ENCODE data around the gene MPND. TPM values are rescaled to one million over a fixed set of nuclear protein-coding genes. Genes with fewer than 3 reads are reported as not detected.
A peak's percentile ranks its signal among the peaks of the same experiment; 100 is the strongest.

Gene MPND
- total RNA-seq, 2 experiments from 2014 or later: 21.2 to 28.1 TPM

GRCh38 chr19:4304538-4305256 is 38.7 kb upstream of the MPND start, which contains the start of gene FSD1:
TSS of gene FSD1 (plus strand) at chr19:4304598. CDS start at chr19:4304747, 149 bp downstream.
- no peaks in the 10 kb centered on the region for H3K27me3 Mint-ChIP-seq
- ChIA-PET CTCF (interaction anchor here (2.4 kb wide), 1 partner anchor 9 kb away, joined by 6 read pairs; no protein-coding TSS in a partner anchor), POLR2A (interaction anchor here (0.7 kb wide), 1 partner anchor 213 kb away, joined by 3 read pairs; no protein-coding TSS in a partner anchor)
- H3K27ac Mint-ChIP-seq: peak within 1 kb of the TSS; percentile 82
- peaks cover 41% of the 10 kb centered on the region for H3K4me1 Mint-ChIP-seq
- peak; percentile 76 for DNase-seq
- H3K36me3 Mint-ChIP-seq (ENCODE audit: low read depth): peaks cover 5% of the 10 kb centered on the region
- no peaks in the 10 kb centered on the region for H3K9me3 Mint-ChIP-seq
- peak within 1 kb of the TSS; percentile 68 for H3K4me3 Mint-ChIP-seq

- H3K27ac Mint-ChIP-seq: peak overlapping the region; percentile 19
- CTCF ChIA-PET: interaction anchor here (2.4 kb wide), 1 partner anchor 9 kb away, joined by 6 read pairs; no protein-coding TSS in a partner anchor
- peak overlapping the region; percentile 66 for H3K4me3 Mint-ChIP-seq
- H3K9me3 Mint-ChIP-seq: no peaks in the 10 kb centered on the region
- peaks cover 5% of the 10 kb centered on the region for H3K36me3 Mint-ChIP-seq (ENCODE audit: low read depth)
- POLR2A ChIA-PET: no interaction called here
- no peaks in the 10 kb centered on the region for H3K27me3 Mint-ChIP-seq
- no peak for DNase-seq
- peaks cover 41% of the 10 kb centered on the region for H3K4me1 Mint-ChIP-seq
Measured at GRCh38 chr19:4305257-4305612, 38.1 kb upstream of the MPND start.

- Mint-ChIP-seq H3K4me1 (peaks cover 38% of the 10 kb centered on the region), H3K4me3 (peak overlapping the region; percentile 66), H3K36me3 (ENCODE audit: low read depth) (peaks cover 3% of the 10 kb centered on the region), H3K9me3 (no peaks in the 10 kb centered on the region), H3K27ac (peak overlapping the region; percentile 38), H3K27me3 (no peaks in the 10 kb centered on the region)
- CTCF ChIA-PET: interaction anchor here (0.7 to 2.4 kb wide), 2 partner anchors 10 to 101 kb away, joined by 3 to 6 read pairs; no protein-coding TSS in a partner anchor
- no peak for DNase-seq
- POLR2A ChIA-PET: interaction anchor here (0.5 kb wide), 1 partner anchor 78 kb away, joined by 3 read pairs; no protein-coding TSS in a partner anchor
Measured at GRCh38 chr19:4305659-4306058, 37.7 kb upstream of the MPND start.

GRCh38 chr19:4310247-4311121 is 32.9 kb upstream of the MPND start:
- peaks cover 5% of the 10 kb centered on the region for H3K36me3 Mint-ChIP-seq (ENCODE audit: low read depth)
- CTCF ChIA-PET: interaction anchor here (0.6 kb wide), 1 partner anchor 37 kb away, joined by 3 read pairs; no protein-coding TSS in a partner anchor
- no peak for DNase-seq
- no peaks in the 10 kb centered on the region for H3K9me3 Mint-ChIP-seq
- no peak overlapping the region for H3K4me3 Mint-ChIP-seq
- H3K27ac Mint-ChIP-seq: no peak overlapping the region
- H3K27me3 Mint-ChIP-seq: no peaks in the 10 kb centered on the region
- POLR2A ChIA-PET: no interaction called here
- peaks cover 6% of the 10 kb centered on the region for H3K4me1 Mint-ChIP-seq

GRCh38 chr19:4313847-4314490 is 29.4 kb upstream of the MPND start:
- H3K27me3 Mint-ChIP-seq: no peaks in the 10 kb centered on the region
- no peak overlapping the region for H3K4me3 Mint-ChIP-seq
- H3K4me1 Mint-ChIP-seq: peaks cover 2% of the 10 kb centered on the region
- no peak for DNase-seq
- H3K36me3 Mint-ChIP-seq (ENCODE audit: low read depth): peaks cover 15% of the 10 kb centered on the region
- CTCF ChIA-PET: no interaction called here
- peaks cover 7% of the 10 kb centered on the region for H3K9me3 Mint-ChIP-seq
- POLR2A ChIA-PET: no interaction called here
- H3K27ac Mint-ChIP-seq: no peak overlapping the region

GRCh38 chr19:4316956-4317355 is 26.4 kb upstream of the MPND start:
- H3K36me3 Mint-ChIP-seq (ENCODE audit: low read depth): peaks cover 24% of the 10 kb centered on the region
- no peaks in the 10 kb centered on the region for H3K27me3 Mint-ChIP-seq
- CTCF ChIA-PET: no interaction called here

GRCh38 chr19:4318460-4318859 is 24.9 kb upstream of the MPND start:
- Mint-ChIP-seq H3K4me3 (no peak overlapping the region), H3K27ac (no peak overlapping the region), H3K36me3 (ENCODE audit: low read depth) (peaks cover 24% of the 10 kb centered on the region), H3K4me1 (peaks cover 2% of the 10 kb centered on the region), H3K27me3 (no peaks in the 10 kb centered on the region), H3K9me3 (peaks cover 21% of the 10 kb centered on the region)
- CTCF ChIA-PET: no interaction called here
- POLR2A ChIA-PET: no interaction called here
- no peak for DNase-seq

More at GRCh38 chr19:4316956-4317355, 26.4 kb upstream of the MPND start:
- peaks cover 2% of the 10 kb centered on the region for H3K4me1 Mint-ChIP-seq
- no peak for DNase-seq
- H3K4me3 Mint-ChIP-seq: no peak overlapping the region
- peaks cover 21% of the 10 kb centered on the region for H3K9me3 Mint-ChIP-seq
- POLR2A ChIA-PET: no interaction called here
- H3K27ac Mint-ChIP-seq: no peak overlapping the region

- Mint-ChIP-seq H3K27ac (peak overlapping the region; percentile 37), H3K36me3 (ENCODE audit: low read depth) (peaks cover 24% of the 10 kb centered on the region), H3K4me1 (peaks cover 2% of the 10 kb centered on the region), H3K27me3 (no peaks in the 10 kb centered on the region), H3K9me3 (peaks cover 21% of the 10 kb centered on the region), H3K4me3 (no peak overlapping the region)
- ChIA-PET POLR2A (no interaction called here), CTCF (interaction anchor here (0.8 to 1.7 kb wide), 4 partner anchors 9 to 52 kb away, joined by 3 to 5 read pairs (median 4); no protein-coding TSS in a partner anchor)
- no peak for DNase-seq
Measured at GRCh38 chr19:4319067-4319718, 24.2 kb upstream of the MPND start.

- H3K27ac Mint-ChIP-seq: no peak overlapping the region
- POLR2A ChIA-PET: no interaction called here
- CTCF ChIA-PET: interaction anchor here (1.0 to 1.7 kb wide), 5 partner anchors 11 to 57 kb away, joined by 3 to 5 read pairs (median 3); no protein-coding TSS in a partner anchor
Measured at GRCh38 chr19:4320419-4320818, 22.9 kb upstream of the MPND start.

GRCh38 chr19:4322942-4323665 is 20.3 kb upstream of the MPND start:
- H3K36me3 Mint-ChIP-seq (ENCODE audit: low read depth): peaks cover 23% of the 10 kb centered on the region
- no peak overlapping the region for H3K27ac Mint-ChIP-seq
- H3K9me3 Mint-ChIP-seq: peaks cover 20% of the 10 kb centered on the region
- peaks cover 18% of the 10 kb centered on the region for H3K4me1 Mint-ChIP-seq
- CTCF ChIA-PET: interaction anchor here (0.7 to 2.4 kb wide), 7 partner anchors 10 to 77 kb away, joined by 3 to 8 read pairs (median 4); partner anchors contain the start of gene SH3GL1
- POLR2A ChIA-PET: no interaction called here
- peaks cover 6% of the 10 kb centered on the region for H3K27me3 Mint-ChIP-seq
- no peak for DNase-seq
- H3K4me3 Mint-ChIP-seq: no peak overlapping the region

More at GRCh38 chr19:4320419-4320818, 22.9 kb upstream of the MPND start:
- Mint-ChIP-seq H3K36me3 (ENCODE audit: low read depth) (peaks cover 25% of the 10 kb centered on the region), H3K9me3 (peaks cover 21% of the 10 kb centered on the region), H3K4me1 (peaks cover 2% of the 10 kb centered on the region), H3K4me3 (no peak overlapping the region), H3K27me3 (no peaks in the 10 kb centered on the region)
- no peak for DNase-seq

- Mint-ChIP-seq H3K4me3 (no peak overlapping the region), H3K36me3 (ENCODE audit: low read depth) (peaks cover 21% of the 10 kb centered on the region), H3K27ac (no peak overlapping the region), H3K9me3 (peaks cover 15% of the 10 kb centered on the region), H3K4me1 (peaks cover 21% of the 10 kb centered on the region), H3K27me3 (peaks cover 6% of the 10 kb centered on the region)
- no peak for DNase-seq
- POLR2A ChIA-PET: no interaction called here
- CTCF ChIA-PET: interaction anchor here (0.7 to 3.1 kb wide), 6 partner anchors 9 to 76 kb away, joined by 3 to 11 read pairs (median 6); partner anchors contain the start of genes MPND and SH3GL1
Measured at GRCh38 chr19:4323692-4324091, 19.7 kb upstream of the MPND start.

All from activated CD4-positive, alpha-beta T cell treated with anti-CD3 and anti-CD28 coated beads, Interleukin-2, amount 10 ng/mL, durations not matched to agents 7 days and 5 days (primary cell).